Kidney tubule cell (primary cell): Measurements from ENCODE around the gene TJP1.

Experiments used
- DNase-seq: peaks from one replicate; pipeline ENCODE4 v3.0.0-alpha.2; 2018; ENCODE audit warnings: low spot score

Gene TJP1

GRCh38 chr15:29822100-29822683, at the start of gene TJP1:
Gene TJP1 (minus strand): TSS chr15:29822468. CDS start chr15:29822028, 440 bp downstream.
- peak; percentile 88 for DNase-seq

DNA sequence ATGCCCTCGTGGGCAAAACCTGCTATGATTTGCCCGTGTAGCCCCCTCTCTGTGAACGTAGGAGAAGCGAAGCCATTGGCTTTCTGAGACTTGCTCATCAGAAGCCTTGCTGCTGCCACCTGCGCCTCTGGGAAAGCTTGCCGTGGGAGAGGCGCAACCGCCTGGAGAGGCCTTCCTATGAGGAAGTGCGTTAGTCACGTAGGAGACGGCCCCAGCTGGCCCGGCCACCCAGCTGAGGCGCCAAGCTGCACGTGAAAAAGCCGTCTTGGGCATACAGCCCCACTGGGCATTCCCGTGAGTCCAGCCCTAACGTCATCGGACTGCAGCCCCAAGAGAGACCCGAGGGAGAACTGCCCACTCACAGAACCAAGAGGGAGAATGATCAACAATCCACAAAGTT, 49.1 kb upstream of the TJP1 start:
- DNase-seq, result no peak

DNA sequence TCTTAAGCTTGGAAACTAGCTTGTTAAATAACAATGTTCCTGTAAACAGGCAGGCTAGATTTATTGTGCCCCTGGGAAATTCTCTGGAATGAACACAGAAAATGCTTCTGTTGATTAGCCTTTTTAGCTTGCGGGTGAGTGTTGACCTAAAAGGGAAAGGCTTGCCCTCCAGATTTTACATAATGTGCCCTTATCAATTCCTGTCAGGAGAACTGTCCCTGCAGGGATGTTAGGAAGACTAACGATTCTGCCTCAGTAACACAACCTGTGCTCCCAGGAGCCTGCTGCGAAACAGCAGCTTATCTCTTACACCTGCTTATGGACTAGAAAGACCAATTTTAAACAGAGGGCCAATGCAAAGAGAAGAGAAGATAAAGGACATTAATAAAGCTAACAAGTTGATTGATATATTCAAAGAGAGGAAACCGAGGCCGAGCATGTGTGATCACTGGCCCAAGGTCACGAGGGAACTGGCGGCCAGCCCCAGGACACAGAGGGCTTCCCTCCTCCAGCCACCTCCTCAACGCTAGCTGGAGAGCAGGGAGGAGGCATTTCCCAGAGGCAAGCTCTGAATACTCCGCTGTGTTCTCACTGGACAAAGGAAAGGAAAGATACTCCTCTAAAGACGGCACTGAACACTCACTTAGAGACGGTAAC, 48.4 kb upstream of the TJP1 start:
- no peak for DNase-seq

- DNase-seq, result no peak
Measured at GRCh38 chr15:29867241-29868000, 45.2 kb upstream of the TJP1 start.

GRCh38 chr15:29866337-29866736, 44.1 kb upstream of the TJP1 start:
- no peak for DNase-seq

DNA sequence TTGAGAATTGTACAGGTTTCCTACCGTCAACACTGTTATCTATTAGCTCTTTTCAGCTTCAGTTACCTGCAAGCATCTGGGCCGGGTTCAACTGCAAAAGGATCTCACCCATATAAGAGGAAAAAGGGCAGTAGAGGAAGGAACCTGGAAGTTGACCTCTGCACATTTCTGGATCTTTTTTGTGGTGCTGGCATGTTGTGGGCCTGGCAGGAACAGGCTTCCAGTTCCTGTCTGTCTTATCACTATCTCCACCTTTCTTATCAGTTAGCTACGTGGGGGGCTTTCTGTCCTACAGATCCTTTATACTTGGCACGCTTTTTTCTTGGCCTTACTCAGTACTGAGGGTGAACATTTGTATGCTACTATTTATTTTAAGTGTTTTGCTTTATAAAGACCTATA, 42.2 kb upstream of the TJP1 start:
- DNase-seq, result no peak

GRCh38 chr15:29863438-29863837, 41.2 kb upstream of the TJP1 start:
- no peak for DNase-seq

DNA sequence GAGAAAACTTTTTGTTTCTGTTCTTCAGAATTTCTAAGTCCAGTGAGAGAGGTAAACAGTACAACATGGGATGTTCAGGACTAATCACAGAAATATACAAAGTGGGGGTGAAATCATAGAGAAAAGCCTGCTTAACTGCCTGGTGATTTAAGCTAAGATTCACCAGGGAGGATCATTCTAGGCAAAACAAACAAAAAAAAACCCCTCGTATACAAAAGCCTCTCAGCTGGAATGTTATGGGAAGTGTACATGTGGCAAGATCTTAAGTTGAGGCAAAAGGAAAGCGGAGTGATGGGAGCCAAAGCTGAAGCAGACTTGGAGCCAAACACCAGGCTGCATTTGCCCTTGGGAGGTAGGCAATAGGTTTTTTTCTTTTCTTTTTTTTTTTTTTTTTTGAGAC, 40.0 kb upstream of the TJP1 start:
- DNase-seq, result no peak

GRCh38 chr15:29860872-29861271, 38.6 kb upstream of the TJP1 start:
- DNase-seq, result no peak

DNA sequence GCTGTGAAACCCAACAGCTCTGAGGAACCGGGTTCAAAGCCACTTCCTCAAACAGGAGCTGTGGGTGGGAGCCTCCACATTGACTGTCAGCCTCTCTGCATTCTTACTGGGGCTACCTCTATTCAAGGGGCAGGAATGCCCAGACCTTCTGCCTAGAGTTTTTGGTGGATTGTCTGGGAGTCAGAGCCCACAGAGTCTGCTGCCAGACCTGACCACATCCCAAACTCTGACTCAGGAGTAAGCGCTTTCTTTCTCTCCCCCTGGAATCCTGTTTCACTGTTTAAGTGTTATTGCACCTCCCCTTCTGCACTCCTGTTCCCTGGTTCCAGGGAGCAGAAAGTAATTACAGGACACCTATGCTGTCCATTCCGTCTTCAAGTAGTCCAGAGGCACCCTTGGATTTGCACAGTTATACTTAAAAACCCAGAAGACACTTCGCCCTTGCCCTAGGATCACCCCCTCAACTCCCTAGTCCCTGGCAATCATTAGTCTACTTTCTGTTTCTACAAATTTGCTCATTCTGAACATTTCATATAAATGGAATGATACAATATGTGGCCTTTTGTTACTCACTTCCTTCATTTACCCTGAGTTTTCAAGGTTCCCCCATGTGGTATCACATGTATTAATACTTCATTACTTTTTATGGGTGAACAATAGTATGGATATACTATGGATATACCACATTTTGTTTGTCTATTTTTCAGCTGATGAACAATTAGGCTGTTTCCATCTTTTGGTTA, 37.9 kb upstream of the TJP1 start:
- DNase-seq, result peak; percentile 84

- DNase-seq, result no peak
Measured at GRCh38 chr15:29859293-29859692, 37.0 kb upstream of the TJP1 start.

DNA sequence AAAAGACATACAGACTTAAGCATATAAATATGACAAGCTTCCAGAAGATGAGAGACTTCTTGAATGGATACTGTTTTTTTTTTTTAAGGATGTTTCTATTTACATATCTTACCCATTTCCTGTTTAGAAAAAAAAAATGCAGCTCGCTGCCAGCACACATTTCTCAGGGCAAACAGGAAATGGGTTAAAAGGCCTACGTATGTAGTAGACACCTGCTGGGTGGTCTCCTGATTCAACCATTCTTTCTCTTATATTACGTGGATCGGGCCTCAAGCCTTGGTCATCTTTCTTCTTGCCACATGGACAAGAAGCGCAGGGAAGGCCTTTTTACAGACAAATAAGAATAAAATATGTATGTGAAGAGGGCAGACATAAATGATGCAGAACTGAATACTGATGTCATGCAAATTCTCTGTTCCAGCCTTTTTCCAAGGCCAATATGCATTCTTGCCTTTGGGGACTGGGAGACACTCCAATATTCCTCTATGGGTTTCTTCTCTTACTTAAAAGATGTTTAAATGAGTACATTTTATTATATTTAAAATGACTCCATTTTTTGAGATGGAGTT, 35.0 kb upstream of the TJP1 start:
- DNase-seq, result no peak

DNA sequence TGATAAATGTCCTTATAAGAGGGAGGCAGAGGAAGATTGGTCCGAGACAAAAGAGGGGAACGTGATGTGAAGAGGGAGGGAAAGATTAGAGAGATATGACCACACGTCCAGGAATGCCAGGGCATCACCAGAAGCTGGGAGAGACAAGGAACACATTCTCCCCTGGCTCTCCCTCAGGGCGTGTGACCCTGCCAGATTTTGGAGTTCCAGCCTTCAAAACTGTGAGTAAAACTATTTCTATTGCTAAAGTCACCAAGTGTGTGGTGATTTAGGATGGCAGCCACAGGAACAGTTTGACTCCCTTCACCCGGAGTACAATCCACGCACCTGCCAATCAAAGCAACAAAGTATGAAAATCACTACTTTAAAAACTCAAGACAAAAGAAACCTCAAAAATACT, 32.1 kb upstream of the TJP1 start:
- no peak for DNase-seq

GRCh38 chr15:29853211-29853987, 31.1 kb upstream of the TJP1 start:
- no peak for DNase-seq

- peak; percentile 73 for DNase-seq
Measured at GRCh38 chr15:29852201-29852600, 29.9 kb upstream of the TJP1 start.

DNA sequence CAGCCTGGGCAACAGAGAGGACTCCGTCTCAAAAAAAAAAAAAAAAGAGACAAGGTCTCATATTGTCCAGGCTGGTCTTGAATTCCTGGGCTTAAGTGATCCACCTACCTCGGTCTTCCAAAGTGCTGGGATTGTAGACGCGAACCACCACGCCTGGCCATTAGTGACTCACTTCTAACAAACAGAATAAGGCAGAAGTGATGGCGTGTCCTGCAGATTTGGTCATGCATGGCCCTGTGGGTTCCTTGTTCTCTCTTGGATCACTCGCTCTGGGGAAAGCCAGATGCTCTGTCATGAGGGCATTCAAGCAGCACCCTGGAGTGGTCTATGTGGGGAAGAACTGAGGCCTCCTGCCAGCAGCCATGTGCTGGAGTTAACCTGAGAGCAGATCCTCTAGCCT, 27.4 kb upstream of the TJP1 start:
- peak; percentile 83 for DNase-seq

- no peak for DNase-seq
Measured at GRCh38 chr15:29849218-29849617, 26.9 kb upstream of the TJP1 start.

DNA sequence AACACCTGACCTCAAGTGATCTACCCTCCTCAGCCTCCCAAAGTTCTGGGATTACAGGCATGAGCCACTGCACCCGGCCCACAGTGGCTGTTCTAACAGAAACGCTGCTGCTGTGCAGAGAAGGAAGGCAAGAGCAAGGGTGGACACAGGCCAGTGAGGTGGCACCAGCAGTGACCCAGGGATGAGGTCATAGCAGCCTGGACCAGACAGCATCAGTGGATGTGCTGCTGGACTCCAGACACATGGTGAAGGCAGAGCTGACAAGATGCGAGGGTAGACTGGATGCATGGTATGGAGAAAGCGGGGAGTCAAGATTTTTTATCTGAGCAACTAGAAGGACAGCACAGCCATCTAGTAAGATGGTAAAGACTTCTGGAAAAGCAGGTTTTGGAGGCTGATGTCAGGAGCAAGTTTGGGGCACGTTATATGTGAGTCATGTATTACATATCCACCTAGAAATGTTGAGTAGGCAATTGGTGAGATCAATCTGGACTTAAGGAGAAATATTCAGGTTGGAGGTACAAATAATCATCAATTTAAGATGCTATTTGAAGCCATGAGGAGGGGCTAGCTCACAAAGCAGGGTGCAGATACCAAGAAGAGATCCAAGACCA, 22.1 kb upstream of the TJP1 start:
- peak; percentile 57 for DNase-seq

- no peak for DNase-seq
Measured at GRCh38 chr15:29842290-29842689, 20.0 kb upstream of the TJP1 start.

GRCh38 chr15:29840926-29841325, 18.7 kb upstream of the TJP1 start:
- no peak for DNase-seq

- DNase-seq, result no peak
Measured at GRCh38 chr15:29840054-29840453, 17.8 kb upstream of the TJP1 start.
